Adipocyte (in vitro differentiated cells): Measurements from ENCODE around the gene CPTP.
A peak's percentile ranks its signal among the peaks of the same experiment; 100 is the strongest.

ENCODE experiments used
- DNase-seq: peaks from one replicate; pipeline ENCODE4 v3.0.0-alpha.2; 2015; ENCODE audit warnings: low read depth
- H3K27me3 ChIP-seq: replicated peaks from 2 replicates; pipeline ENCODE4 v1.7.0; 2013; ENCODE audit warnings: mild to moderate bottlenecking, low read length, moderate library complexity; ENCODE audit not compliant: control insufficient read depth, insufficient read depth
- H3K36me3 ChIP-seq: 2 replicates; pipeline ENCODE4 v1.7.0; 2013; ENCODE audit warnings: low read length, mild to moderate bottlenecking, moderate library complexity; ENCODE audit not compliant: control insufficient read depth, insufficient read depth, severe bottlenecking
- H3K4me1 ChIP-seq: 2 replicates; pipeline ENCODE4 v1.7.0; 2013; ENCODE audit warnings: mild to moderate bottlenecking, low read length, moderate library complexity; ENCODE audit not compliant: control insufficient read depth, insufficient read depth
- H3K4me3 ChIP-seq: 2 replicates; pipeline ENCODE4 v1.7.0; 2013; ENCODE audit warnings: mild to moderate bottlenecking, low read length, moderate library complexity
- H3K9ac ChIP-seq: 2 replicates; pipeline ENCODE4 v1.7.0; 2013; ENCODE audit warnings: mild to moderate bottlenecking, low read length, moderate library complexity
- H3K9me3 ChIP-seq: 2 replicates; pipeline ENCODE4 v1.7.0; 2013; ENCODE audit warnings: mild to moderate bottlenecking, low read length, moderate library complexity; ENCODE audit not compliant: control insufficient read depth

Gene CPTP

GRCh38 chr1:1349256-1350012 is 24.8 kb downstream of the CPTP start, which contains the start of gene DVL1:
TSS of gene DVL1 (minus strand) at chr1:1349418. CDS start at chr1:1349065, 353 bp downstream.
- Histone ChIP-seq H3K4me1 (peaks cover 52% of the 10 kb centered on the region), H3K27me3 (no peaks in the 10 kb centered on the region), H3K9me3 (no peaks in the 10 kb centered on the region), H3K9ac (peak within 1 kb of the TSS; percentile 89), H3K36me3 (peaks cover 22% of the 10 kb centered on the region), H3K4me3 (peak within 1 kb of the TSS; percentile 89)
- DNase-seq: peak; percentile 81

GRCh38 chr1:1351511-1352427 is 27.2 kb downstream of the CPTP start:
- Histone ChIP-seq H3K9me3 (no peaks in the 10 kb centered on the region), H3K4me1 (peaks cover 29% of the 10 kb centered on the region), H3K9ac (peak overlapping the region; percentile 70), H3K36me3 (peaks cover 26% of the 10 kb centered on the region), H3K4me3 (peak overlapping the region; percentile 28), H3K27me3 (no peaks in the 10 kb centered on the region)
- DNase-seq: peak; percentile 48

- Histone ChIP-seq H3K36me3 (peaks cover 26% of the 10 kb centered on the region), H3K27me3 (no peaks in the 10 kb centered on the region), H3K9ac (peak overlapping the region; percentile 70), H3K9me3 (no peaks in the 10 kb centered on the region), H3K4me3 (peak overlapping the region; percentile 28), H3K4me1 (peaks cover 19% of the 10 kb centered on the region)
- DNase-seq: no peak
Measured at GRCh38 chr1:1352786-1353388, 28.3 kb downstream of the CPTP start.

- H3K36me3 ChIP-seq: peaks cover 26% of the 10 kb centered on the region
- H3K27me3 ChIP-seq: no peaks in the 10 kb centered on the region
- no peak for DNase-seq
- peak overlapping the region; percentile 70 for H3K9ac ChIP-seq
- no peaks in the 10 kb centered on the region for H3K9me3 ChIP-seq
- peaks cover 19% of the 10 kb centered on the region for H3K4me1 ChIP-seq
- no peak overlapping the region for H3K4me3 ChIP-seq
Measured at GRCh38 chr1:1353389-1354151, 29.0 kb downstream of the CPTP start.

- Histone ChIP-seq H3K27me3 (no peaks in the 10 kb centered on the region), H3K9me3 (no peaks in the 10 kb centered on the region), H3K36me3 (peaks cover 26% of the 10 kb centered on the region), H3K4me1 (peaks cover 29% of the 10 kb centered on the region), H3K4me3 (peak overlapping the region; percentile 61), H3K9ac (peak overlapping the region; percentile 58)
- no peak for DNase-seq
Measured at GRCh38 chr1:1354271-1355247, 30.0 kb downstream of the CPTP start.

GRCh38 chr1:1355416-1355815 is 30.8 kb downstream of the CPTP start:
- peak; percentile 64 for DNase-seq
- H3K27me3 ChIP-seq: no peaks in the 10 kb centered on the region
- H3K4me3 ChIP-seq: peak overlapping the region; percentile 58
- H3K9me3 ChIP-seq: no peaks in the 10 kb centered on the region
- H3K36me3 ChIP-seq: peaks cover 26% of the 10 kb centered on the region
- peak overlapping the region; percentile 34 for H3K9ac ChIP-seq
- peaks cover 36% of the 10 kb centered on the region for H3K4me1 ChIP-seq

GRCh38 chr1:1356166-1356795 is 31.7 kb downstream of the CPTP start:
- no peaks in the 10 kb centered on the region for H3K9me3 ChIP-seq
- H3K4me3 ChIP-seq: peak overlapping the region; percentile 89
- H3K27me3 ChIP-seq: no peaks in the 10 kb centered on the region
- H3K9ac ChIP-seq: peak overlapping the region; percentile 100
- H3K4me1 ChIP-seq: peaks cover 42% of the 10 kb centered on the region
- peaks cover 26% of the 10 kb centered on the region for H3K36me3 ChIP-seq
- DNase-seq: no peak

- peaks cover 48% of the 10 kb centered on the region for H3K4me1 ChIP-seq
- peaks cover 26% of the 10 kb centered on the region for H3K36me3 ChIP-seq
- no peaks in the 10 kb centered on the region for H3K9me3 ChIP-seq
- H3K9ac ChIP-seq: peak overlapping the region; percentile 100
- H3K27me3 ChIP-seq: no peaks in the 10 kb centered on the region
- peak; percentile 55 for DNase-seq
- H3K4me3 ChIP-seq: peak overlapping the region; percentile 89
Measured at GRCh38 chr1:1356796-1357401, 32.3 kb downstream of the CPTP start.

- H3K9ac ChIP-seq: peak overlapping the region; percentile 100
- peaks cover 19% of the 10 kb centered on the region for H3K36me3 ChIP-seq
- DNase-seq: peak; percentile 56
- no peaks in the 10 kb centered on the region for H3K9me3 ChIP-seq
- no peaks in the 10 kb centered on the region for H3K27me3 ChIP-seq
- peaks cover 43% of the 10 kb centered on the region for H3K4me1 ChIP-seq
- H3K4me3 ChIP-seq: peak overlapping the region; percentile 89
Measured at GRCh38 chr1:1357871-1358432, 33.4 kb downstream of the CPTP start.
